DND-41 (cell line): Measurements from ENCODE around the gene OPN5.

Source experiments
- ATAC-seq: fragments of 200-7000 bp; cut with Tn5 transposase; 3 replicates; pipeline ENCODE4 v1.9.1; 2021; ENCODE audit warnings: low read depth; ENCODE audit not compliant: insufficient read depth
- DNase-seq: peaks from one replicate; pipeline ENCODE4 v3.0.0-alpha.2; 2020
- H2AFZ ChIP-seq: 2 replicates; pipeline ENCODE4 v1.6.0; 2012; ENCODE audit warnings: low read depth, low read length
- H3K27ac ChIP-seq: 2 replicates; pipeline ENCODE4 v1.5.1; 2012; ENCODE audit warnings: low read length, inconsistent platforms
- H3K27me3 ChIP-seq: fragments of 200-600 bp; sonication (generic); 2 replicates; pipeline ENCODE4 v1.6.0; 2012; ENCODE audit warnings: low read length, mild to moderate bottlenecking, inconsistent platforms; ENCODE audit not compliant: insufficient read depth, poor library complexity
- H3K36me3 ChIP-seq: 2 replicates; pipeline ENCODE4 v1.5.1; 2012; ENCODE audit warnings: low read length, inconsistent platforms; ENCODE audit not compliant: insufficient read depth
- H3K4me1 ChIP-seq: 2 replicates; pipeline ENCODE4 v1.5.1; 2012; ENCODE audit warnings: mild to moderate bottlenecking, low read length; ENCODE audit not compliant: insufficient read depth
- H3K4me2 ChIP-seq: 2 replicates; pipeline ENCODE4 v1.6.0; 2012; ENCODE audit warnings: mild to moderate bottlenecking, moderate library complexity, low read length, inconsistent platforms; ENCODE audit not compliant: insufficient read depth
- H3K4me3 ChIP-seq, 2 experiments: fragments of 200-600 bp in 1 of 2; shearing (Covaris generic) in 1 of 2; 2 replicates each; pipeline ENCODE4 v1.5.1; 2012 to 2016; ENCODE audit warnings: inconsistent platforms in 2 of 2, low read length in 2 of 2, mild to moderate bottlenecking in 2 of 2, low read depth in 1 of 2, moderate library complexity in 1 of 2
- H3K79me2 ChIP-seq: 2 replicates; pipeline ENCODE4 v1.6.0; 2012; ENCODE audit warnings: low read length, inconsistent platforms; ENCODE audit not compliant: insufficient read depth
- H3K9ac ChIP-seq: 2 replicates; pipeline ENCODE4 v1.6.0; 2012; ENCODE audit warnings: low read depth, mild to moderate bottlenecking, inconsistent platforms, low read length, moderate library complexity
- H3K9me3 ChIP-seq: 2 replicates; pipeline ENCODE4 v1.5.1; 2012; ENCODE audit warnings: low read length, moderate library complexity, mild to moderate bottlenecking, inconsistent platforms; ENCODE audit not compliant: insufficient read depth, severe bottlenecking
- H4K20me1 ChIP-seq: 2 replicates; pipeline ENCODE4 v1.6.0; 2012; ENCODE audit warnings: low read length; ENCODE audit not compliant: insufficient read depth
- CTCF ChIP-seq: IDR thresholded peaks from 2 replicates; pipeline ENCODE4 v1.5.1; 2012; ENCODE audit warnings: borderline replicate concordance, low read length, moderate library complexity, mild to moderate bottlenecking; ENCODE audit not compliant: poor library complexity, severe bottlenecking; ENCODE audit errors: extremely low read depth
- EZH2 ChIP-seq: IDR thresholded peaks from 3 replicates; pipeline ENCODE4 v1.6.1; 2012; ENCODE audit warnings: borderline replicate concordance, low read depth, mild to moderate bottlenecking, moderate library complexity, low read length, inconsistent platforms; ENCODE audit not compliant: severe bottlenecking

OPN5 gene

GRCh38 chr6:47819461-47819860 lies 37.6 kb downstream of the OPN5 start:
- Histone ChIP-seq H3K4me1 (no peaks in the 10 kb centered on the region), H3K27me3 (peaks cover 5% of the 10 kb centered on the region), H2AFZ (no peak overlapping the region), H3K79me2 (no peaks in the 10 kb centered on the region), H3K4me3 (no peak overlapping the region), H4K20me1 (no peaks in the 10 kb centered on the region), H3K4me2 (no peak overlapping the region), H3K9me3 (no peaks in the 10 kb centered on the region), H3K9ac (no peak overlapping the region), H3K36me3 (no peaks in the 10 kb centered on the region), H3K27ac (no peak overlapping the region)
- TF ChIP-seq EZH2, result no peak
- TF ChIP-seq CTCF, result no peak
- ATAC-seq (no peak), DNase-seq (no peak)

GRCh38 chr6:47822856-47823554 lies 41.2 kb downstream of the OPN5 start:
- no peaks in the 10 kb centered on the region for H3K4me1 ChIP-seq
- H3K9me3 ChIP-seq, result no peaks in the 10 kb centered on the region
- H3K4me2 ChIP-seq, result no peak overlapping the region
- H3K79me2 ChIP-seq, result no peaks in the 10 kb centered on the region
- no peak for DNase-seq
- no peak overlapping the region for H2AFZ ChIP-seq
- H3K4me3 ChIP-seq, result no peak overlapping the region
- H4K20me1 ChIP-seq, result no peaks in the 10 kb centered on the region
- no peak for ATAC-seq
- H3K27ac ChIP-seq, result no peak overlapping the region
- H3K36me3 ChIP-seq, result no peaks in the 10 kb centered on the region
- H3K9ac ChIP-seq, result no peak overlapping the region
- TF ChIP-seq EZH2, result no peak
- TF ChIP-seq CTCF, result no peak
- H3K27me3 ChIP-seq, result peaks cover 5% of the 10 kb centered on the region

GRCh38 chr6:47832386-47833100 lies 50.7 kb downstream of the OPN5 start:
- TF ChIP-seq EZH2, result no peak
- no peak for TF ChIP-seq CTCF
- DNase-seq (no peak), ATAC-seq (no peak)
- H3K4me2 ChIP-seq, result no peak overlapping the region
- H3K27me3 ChIP-seq, result no peaks in the 10 kb centered on the region
- no peak overlapping the region for H3K9ac ChIP-seq
- no peaks in the 10 kb centered on the region for H4K20me1 ChIP-seq
- H2AFZ ChIP-seq, result no peak overlapping the region
- no peak overlapping the region for H3K4me3 ChIP-seq
- no peaks in the 10 kb centered on the region for H3K36me3 ChIP-seq
- H3K27ac ChIP-seq, result no peak overlapping the region
- H3K79me2 ChIP-seq, result no peaks in the 10 kb centered on the region
- H3K9me3 ChIP-seq, result no peaks in the 10 kb centered on the region
- no peaks in the 10 kb centered on the region for H3K4me1 ChIP-seq
